HL-60 (cell line): Measurements from ENCODE around the gene SELENOK.

Source experiments
- CTCF ChIP-seq: IDR thresholded peaks from one replicate; pipeline ENCODE4 v1.5.1; 2011; ENCODE audit warnings: low read length, control low read depth, inconsistent platforms; ENCODE audit not compliant: insufficient read depth
- SPI1 ChIP-seq: IDR thresholded peaks from 2 replicates; pipeline ENCODE4 v1.6.1; 2012; ENCODE audit warnings: low read depth, mild to moderate bottlenecking, borderline replicate concordance

DNA sequence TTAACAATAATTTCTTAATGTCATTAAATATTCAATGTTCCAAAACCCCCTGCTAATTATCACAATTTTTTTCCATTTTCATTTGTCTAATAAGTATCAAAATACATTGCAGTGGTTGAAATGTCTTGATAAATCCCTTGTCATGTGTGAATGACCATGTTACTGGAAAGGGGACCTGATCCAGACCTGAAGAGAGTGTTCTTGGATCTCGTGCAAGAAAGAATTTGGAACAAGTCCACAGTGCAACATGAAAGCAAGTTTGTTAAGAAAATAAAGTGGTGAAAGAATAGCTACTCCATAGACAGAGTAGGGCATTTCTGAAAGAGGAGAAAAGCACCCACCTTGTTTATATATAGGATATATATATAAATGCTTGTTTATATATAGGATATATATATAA lies 10.4 kb upstream of the SELENOK start:
- TF ChIP-seq CTCF: no peak
- no peak for TF ChIP-seq SPI1
